HG03175 (cell line): Measurements from ENCODE around the gene YEATS2.
"Not testable (repeated sequence)": the region's sequence is repeated elsewhere in the genome, so short reads cannot be mapped to it uniquely, and the experiment has no call there.

Experiments used
- ATAC-seq: cut with Tn5 transposase; IDR thresholded peaks from one replicate; pipeline ENCODE4 v1.9.1; 2021; ENCODE audit warnings: mild to moderate bottlenecking, moderate library complexity; ENCODE audit not compliant: unreplicated experiment

YEATS2 gene

GRCh38 chr3:183711516-183711915, 13.9 kb downstream of the YEATS2 start:
- no peak for ATAC-seq

- no peak for ATAC-seq
These were observed 17.0 kb downstream of the YEATS2 start for GRCh38 chr3:183714622-183715021.

- ATAC-seq = no peak
These were observed 20.4 kb downstream of the YEATS2 start for GRCh38 chr3:183718012-183718411.

DNA sequence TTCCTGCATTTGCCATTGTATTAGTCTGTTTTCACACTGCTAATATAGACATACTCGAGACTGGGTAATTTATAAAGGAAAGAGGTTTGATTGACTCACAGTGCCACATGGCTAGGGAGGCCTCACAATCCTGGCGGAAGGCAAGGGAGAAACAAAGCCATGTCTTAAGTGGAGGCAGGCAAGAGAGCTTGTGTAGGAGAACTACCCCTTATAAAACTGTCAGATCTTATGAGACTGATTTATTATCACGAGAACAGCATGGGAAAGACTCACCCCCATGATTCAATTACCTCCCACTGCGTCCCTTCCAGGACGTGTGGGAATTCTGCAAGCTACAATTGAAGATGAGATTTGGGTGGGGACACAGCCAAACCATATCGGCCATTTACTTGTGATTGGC, 27.8 kb downstream of the YEATS2 start:
- ATAC-seq = no peak

- ATAC-seq = no peak
These were observed 30.6 kb downstream of the YEATS2 start for GRCh38 chr3:183728204-183728603.

- ATAC-seq = no peak
These were observed 32.8 kb downstream of the YEATS2 start for GRCh38 chr3:183730361-183730760.

GRCh38 chr3:183731611-183732010, 34.0 kb downstream of the YEATS2 start:
- no peak for ATAC-seq

- no peak for ATAC-seq
These were observed 36.0 kb downstream of the YEATS2 start for GRCh38 chr3:183733553-183733952.

- no peak for ATAC-seq
These were observed 37.3 kb downstream of the YEATS2 start for GRCh38 chr3:183734750-183735494.

DNA sequence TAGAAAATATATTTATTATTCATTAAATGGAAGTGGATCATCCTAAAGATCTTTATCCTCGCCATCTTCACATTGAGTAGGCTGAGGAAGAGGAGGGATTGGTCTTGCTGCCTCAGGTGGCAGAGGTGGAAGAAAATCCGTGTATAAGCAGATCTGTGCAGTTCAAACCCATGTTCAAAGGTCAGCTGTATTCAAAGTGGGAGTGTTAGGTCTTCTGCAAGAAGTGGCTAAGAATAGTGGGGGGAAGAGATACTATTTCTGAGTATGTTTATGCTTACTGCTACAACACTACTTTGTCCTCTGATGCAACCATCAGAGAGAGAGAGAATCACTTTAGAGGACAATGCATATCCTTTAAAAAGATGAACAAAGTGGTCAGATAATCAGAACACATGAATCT, 39.5 kb downstream of the YEATS2 start:
- ATAC-seq = no peak

- not testable (repeated sequence) for ATAC-seq
These were observed 42.6 kb downstream of the YEATS2 start for GRCh38 chr3:183740154-183740553.

DNA sequence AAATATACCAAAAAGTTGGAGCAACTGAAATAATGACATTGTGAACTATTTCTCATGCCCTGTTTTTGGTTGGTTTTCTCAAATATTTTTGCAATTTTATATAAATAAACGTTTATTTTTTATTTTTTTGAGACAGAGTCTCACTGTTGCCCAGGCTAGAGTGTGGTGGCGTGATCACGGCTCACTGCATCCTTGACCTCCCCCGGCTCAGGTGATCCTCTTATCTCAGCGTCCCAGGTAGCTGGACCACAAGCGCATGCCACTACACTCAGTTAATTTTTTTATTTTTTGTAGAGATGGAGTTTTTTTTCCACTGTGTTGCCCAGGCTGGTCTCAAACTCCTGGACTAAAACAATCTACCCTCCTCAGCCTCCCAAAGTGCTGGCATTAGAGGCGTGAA, 45.6 kb downstream of the YEATS2 start:
- ATAC-seq = no peak

DNA sequence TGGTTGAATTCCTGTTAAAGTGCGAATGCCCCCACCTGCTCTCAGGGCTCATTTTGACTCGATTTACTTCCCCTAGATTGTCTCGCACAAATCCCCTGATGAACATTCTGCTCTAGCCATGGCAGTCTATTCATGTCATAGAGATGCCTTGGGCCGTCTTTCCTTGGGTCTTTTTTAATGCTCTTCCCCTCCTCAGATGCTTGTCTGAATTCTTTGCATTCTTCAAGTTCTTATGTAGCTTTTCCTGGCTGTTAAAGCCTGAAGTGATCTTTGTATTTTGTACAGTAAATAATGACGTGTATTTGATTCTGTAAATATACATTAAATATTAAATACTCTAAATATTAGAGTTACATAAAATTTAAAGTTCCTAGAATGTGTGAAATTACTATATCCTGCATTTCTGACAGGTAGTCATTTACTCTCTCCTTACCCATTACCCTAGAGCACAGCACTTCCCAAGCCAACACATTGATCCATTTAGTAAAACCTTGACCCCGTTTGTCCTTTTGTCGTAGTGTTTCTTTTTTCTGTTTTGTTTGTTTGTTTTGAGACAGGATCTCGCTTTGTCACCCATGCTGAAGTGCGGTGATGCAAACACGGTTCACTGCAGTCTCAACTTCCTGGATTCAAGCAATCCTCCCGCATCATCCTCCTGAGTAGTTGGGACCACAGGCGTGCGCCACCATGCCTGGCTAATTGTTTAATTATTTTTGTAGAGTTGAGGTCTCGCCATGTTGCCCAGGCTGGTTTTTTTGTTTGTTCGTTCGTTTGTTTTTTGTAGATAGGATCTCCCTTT, 47.9 kb downstream of the YEATS2 start:
- ATAC-seq = no peak

DNA sequence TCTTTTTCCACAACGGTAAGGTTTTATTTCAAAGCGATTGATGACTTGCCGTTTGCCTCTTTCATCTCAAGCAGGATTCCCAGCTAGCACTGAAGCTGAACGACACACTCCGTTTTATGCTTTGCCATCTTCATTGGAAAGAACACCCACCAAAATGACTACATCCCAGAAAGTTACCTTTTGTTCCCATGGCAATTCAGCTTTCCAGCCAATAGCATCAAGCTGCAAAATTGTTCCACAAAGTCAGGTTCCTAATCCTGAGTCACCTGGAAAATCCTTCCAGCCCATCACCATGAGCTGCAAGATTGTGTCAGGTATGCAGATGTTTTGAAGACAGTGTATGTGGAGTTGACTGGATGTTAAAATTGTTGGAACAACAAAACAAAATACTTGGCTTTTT, 56.5 kb downstream of the YEATS2 start:
- no peak for ATAC-seq

GRCh38 chr3:183762304-183762703, 64.7 kb downstream of the YEATS2 start:
- no peak for ATAC-seq

GRCh38 chr3:183764847-183765731, 67.5 kb downstream of the YEATS2 start:
- no peak for ATAC-seq

GRCh38 chr3:183766107-183766506, 68.5 kb downstream of the YEATS2 start:
- no peak for ATAC-seq

GRCh38 chr3:183766745-183767606, 69.4 kb downstream of the YEATS2 start:
- ATAC-seq = peak; percentile 76

GRCh38 chr3:183768114-183768513, 70.5 kb downstream of the YEATS2 start:
- ATAC-seq = no peak

GRCh38 chr3:183769453-183769852, 71.9 kb downstream of the YEATS2 start:
- ATAC-seq = no peak
